ENCODE measurements around the gene P3H1. TPM values are rescaled to one million over a fixed set of nuclear protein-coding genes. Genes with fewer than 3 reads are reported as not detected.
A peak's percentile ranks its signal among the peaks of the same experiment; 100 is the strongest.

The P3H1 gene
- total and polyA plus RNA-seq, 2 of the 13 experiments (the other 11 are each of a cell fraction or from before 2014, with no cell fraction given), result 64.6 to 120 TPM

GRCh38 chr1:42703888-42704464, 62.9 kb downstream of the P3H1 start:
- Histone ChIP-seq H4K20me1 (ENCODE audit: insufficient read depth, low read length) (peaks cover 3% of the 10 kb centered on the region; the same call in 1 of the 2 replicates), H3K79me2 (ENCODE audit: insufficient read depth, low read length) (peaks cover 2% of the 10 kb centered on the region), H3K27me3 (ENCODE audit: control insufficient read depth in 1 of 2, insufficient read depth in 2 of 2, low read length in 2 of 2) (no peaks in the 10 kb centered on the region), H2AFZ (ENCODE audit: low read length) (no peak overlapping the region), H3K4me1 (ENCODE audit: insufficient read depth, low read length) (no peaks in the 10 kb centered on the region), H3K9ac (ENCODE audit: insufficient read depth, low read depth, low read length) (no peak overlapping the region), H3K36me3 (replicated peaks in 1 of 2; ENCODE audit: control insufficient read depth in 1 of 2, insufficient read depth in 2 of 2, low read length in 2 of 2) (peaks cover 23 to 71% of the 10 kb centered on the region in 2 experiments), H3K4me3 (replicated peaks in 1 of 3; ENCODE audit: insufficient read depth in 1 of 3, low read depth in 2 of 3, low read length in 3 of 3) (no peak overlapping the region), H3K27ac (ENCODE audit: extremely low read length, insufficient read depth, low read length) (no peak overlapping the region), H3K4me2 (ENCODE audit: low read depth, low read length) (no peak overlapping the region), H3K9me3 (ENCODE audit: low read length) (no peaks in the 10 kb centered on the region)
- in situ Hi-C loops (cut with HindIII; ENCODE audit: extremely low pct_ligation_motif_present, low pct_unique_long_range_greater_than_20kb) (no loop called here), intact Hi-C loops (cut with micrococcal nuclease; ENCODE audit: unreplicated experiment) (no loop called here)
- no TSS peak for BruUV-seq (replicated peaks)
- TF ChIP-seq NONO (IDR thresholded peaks at IDR 0.05), result no peak
- no peak for TF ChIP-seq NONO (CRISPR knock-in tag; conservative IDR thresholded peaks at IDR 0.05)
- peak; percentile 79 for TF ChIP-seq RBM22 (optimal IDR thresholded peaks at IDR 0.05; ENCODE audit: low read length)
- TF ChIP-seq FIP1L1 (IDR thresholded peaks at IDR 0.05; ENCODE audit: borderline replicate concordance, insufficient read depth, low read depth, low read length), result no peak
- TF ChIP-seq TERF1 (CRISPR knock-in tag; IDR thresholded peaks at IDR 0.05), result no peak
- peak; percentile 50; the same call in 1 of the 2 replicates for TF ChIP-seq POLR2G (IDR thresholded peaks at IDR 0.05; ENCODE audit: low read depth, low read length)
- TF ChIP-seq THYN1 (CRISPR knock-in tag; IDR thresholded peaks at IDR 0.05; ENCODE audit: borderline replicate concordance, low read depth), result no peak
- peak; percentile 26 for TF ChIP-seq AGO2 (optimal IDR thresholded peaks at IDR 0.05; ENCODE audit: low read depth, low read length)
- no peak for TF ChIP-seq ZSCAN9 (CRISPR knock-in tag; IDR thresholded peaks at IDR 0.05; ENCODE audit: borderline replicate concordance)
- 0 out of 4 replicates have a peak, but pooled peaks of 1 of the 2 experiments have one; percentile 24 for TF ChIP-seq POLR2A (IDR thresholded peaks at IDR 0.05; ENCODE audit: insufficient read depth in 1 of 2, low read depth in 2 of 2, low read length in 2 of 2)
- peak; percentile 88 for TF ChIP-seq POLR2AphosphoS2 (IDR thresholded peaks at IDR 0.05; ENCODE audit: low read depth, low read length)
- FAIRE-seq, result peak; percentile 32
- CTCF ChIA-PET (ENCODE audit: low intra/inter-chr PET ratio, low total read pairs), result no interaction called here
- WGBS (ENCODE audit: low lambda C conversion rate), result 97% methylated on average over 7 of the region's 7 CpGs
- no peak for DNase-seq (ENCODE audit: low spot score)
- POLR2A ChIA-PET, result no interaction called here
- no peak for ATAC-seq

All from HepG2 (cell line).